Measurements from ENCODE around the gene CAMKK2. TPM values are rescaled to one million over a fixed set of nuclear protein-coding genes. Genes with fewer than 3 reads are reported as not detected.

CAMKK2 gene
- total and polyA plus RNA-seq, 8 donors: 36.4 to 47.8 (median 44.4) TPM

DNA sequence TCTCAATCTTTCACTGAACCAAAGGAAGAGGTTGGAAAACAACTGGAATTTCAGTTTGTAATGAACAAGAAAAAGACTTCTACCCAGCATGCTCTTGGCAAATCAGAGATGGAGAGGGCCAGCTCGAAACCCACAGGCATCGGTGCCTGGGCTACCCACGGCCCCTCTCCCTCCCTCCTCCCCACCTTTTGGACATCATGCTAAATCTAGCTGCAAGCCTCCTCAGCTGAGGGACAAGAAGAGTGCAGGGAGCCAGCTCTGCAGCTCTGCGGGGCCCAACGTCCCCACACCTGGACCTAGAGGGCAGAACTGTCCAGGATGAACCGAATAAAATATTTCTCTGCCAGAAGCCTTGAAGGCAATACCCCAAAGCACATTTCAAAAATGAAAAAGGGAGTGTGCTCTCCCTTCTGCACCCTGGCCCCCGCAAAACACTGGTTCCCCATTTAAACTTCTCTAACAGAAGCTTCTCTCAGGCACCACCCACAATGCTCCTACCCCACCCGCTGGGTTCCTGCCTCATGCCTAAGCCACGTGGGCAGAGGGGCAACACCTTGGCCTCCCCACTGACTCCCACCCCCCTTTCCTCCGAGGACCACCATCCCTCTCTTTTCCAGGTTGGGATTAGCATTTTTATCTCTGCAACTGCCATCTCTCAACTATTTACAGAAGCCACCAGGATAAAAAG is 8.2 kb downstream of the CAMKK2 start:
- DNase-seq (no peak), ATAC-seq (peak; percentile 37)
- intact Hi-C loops (cut with DNase I): no loop called here
- peaks cover 0 to 30% of the 10 kb centered on the region in 2 donors for H3K36me3 ChIP-seq
- peaks cover 6 to 85% of the 10 kb centered on the region in 2 donors for H3K4me1 ChIP-seq
- peak overlapping the region in 1 of 2 donors; percentile 69 for H3K27ac ChIP-seq
- no peaks in the 10 kb centered on the region for H3K9me3 ChIP-seq
- no peaks in the 10 kb centered on the region for H3K27me3 ChIP-seq
- TF ChIP-seq, protein P1, sequence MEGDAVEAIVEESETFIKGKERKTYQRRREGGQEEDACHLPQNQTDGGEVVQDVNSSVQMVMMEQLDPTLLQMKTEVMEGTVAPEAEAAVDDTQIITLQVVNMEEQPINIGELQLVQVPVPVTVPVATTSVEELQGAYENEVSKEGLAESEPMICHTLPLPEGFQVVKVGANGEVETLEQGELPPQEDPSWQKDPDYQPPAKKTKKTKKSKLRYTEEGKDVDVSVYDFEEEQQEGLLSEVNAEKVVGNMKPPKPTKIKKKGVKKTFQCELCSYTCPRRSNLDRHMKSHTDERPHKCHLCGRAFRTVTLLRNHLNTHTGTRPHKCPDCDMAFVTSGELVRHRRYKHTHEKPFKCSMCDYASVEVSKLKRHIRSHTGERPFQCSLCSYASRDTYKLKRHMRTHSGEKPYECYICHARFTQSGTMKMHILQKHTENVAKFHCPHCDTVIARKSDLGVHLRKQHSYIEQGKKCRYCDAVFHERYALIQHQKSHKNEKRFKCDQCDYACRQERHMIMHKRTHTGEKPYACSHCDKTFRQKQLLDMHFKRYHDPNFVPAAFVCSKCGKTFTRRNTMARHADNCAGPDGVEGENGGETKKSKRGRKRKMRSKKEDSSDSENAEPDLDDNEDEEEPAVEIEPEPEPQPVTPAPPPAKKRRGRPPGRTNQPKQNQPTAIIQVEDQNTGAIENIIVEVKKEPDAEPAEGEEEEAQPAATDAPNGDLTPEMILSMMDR (IDR thresholded peaks at IDR 0.05): no peak
- no peak overlapping the region for H3K4me3 ChIP-seq

DNA sequence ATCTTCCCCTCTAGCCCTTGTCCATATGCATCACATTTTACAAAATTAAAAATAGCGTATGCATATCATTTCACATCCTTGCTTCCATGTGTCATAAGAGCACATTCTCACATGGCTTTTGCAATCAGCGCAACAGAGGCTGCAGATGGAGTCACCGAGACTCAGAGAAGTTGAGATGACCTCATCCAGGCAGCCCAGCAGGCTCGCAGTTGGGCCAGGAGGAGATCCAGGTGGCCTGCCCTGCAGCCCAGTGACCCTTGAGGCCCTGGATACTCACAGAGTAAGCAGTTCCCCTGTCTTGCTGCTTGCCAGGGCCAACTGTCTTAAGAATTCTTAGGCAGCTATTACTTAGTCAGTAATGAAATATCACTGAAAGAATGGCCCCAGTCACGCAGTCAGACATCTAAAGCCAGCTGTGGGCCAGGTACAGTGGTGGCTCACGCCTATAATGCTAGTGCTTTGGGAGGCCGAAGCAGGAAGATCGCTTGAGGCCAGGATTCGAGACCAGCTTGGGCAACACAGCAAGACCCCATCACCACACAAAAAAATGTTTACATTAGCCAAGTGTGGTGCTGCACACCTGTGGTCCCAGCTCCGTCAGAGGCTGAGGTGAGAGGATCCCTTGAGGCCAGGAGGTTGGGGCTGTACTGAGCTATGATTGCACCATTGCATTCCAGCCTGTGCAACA is 9.1 kb downstream of the CAMKK2 start:
- no peak overlapping the region for H3K4me3 ChIP-seq
- no peaks in the 10 kb centered on the region for H3K9me3 ChIP-seq
- TF ChIP-seq, protein P1 (IDR thresholded peaks at IDR 0.05): no peak
- intact Hi-C loops (cut with DNase I): no loop called here
- peaks cover 6 to 80% of the 10 kb centered on the region in 2 donors for H3K4me1 ChIP-seq
- peak overlapping the region in 1 of 2 donors; percentile 69 for H3K27ac ChIP-seq
- no peak for DNase-seq
- no peaks in the 10 kb centered on the region for H3K27me3 ChIP-seq
- H3K36me3 ChIP-seq: peaks cover 0 to 39% of the 10 kb centered on the region in 2 donors
- no peak for ATAC-seq

DNA sequence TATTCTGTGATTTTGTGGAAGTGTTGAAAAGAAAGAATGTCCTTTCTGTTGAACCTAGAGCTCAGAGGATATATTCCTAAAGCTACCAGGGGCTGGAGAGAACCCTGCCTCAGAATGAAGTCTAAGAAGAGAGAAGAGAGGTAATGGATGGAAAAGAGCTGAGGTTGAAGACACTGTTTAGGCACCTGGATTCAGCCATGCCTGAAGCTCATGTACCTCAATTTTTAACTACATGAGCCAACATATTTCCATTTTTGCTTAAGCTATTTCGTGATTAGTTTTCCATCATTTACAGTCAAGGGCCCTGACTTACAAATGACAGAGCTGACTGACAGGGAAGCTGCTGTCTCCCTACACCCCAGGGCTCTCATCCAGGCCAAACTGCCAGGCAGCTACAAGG is 10.7 kb downstream of the CAMKK2 start:
- Histone ChIP-seq H3K4me1 (peaks cover 6 to 65% of the 10 kb centered on the region in 2 donors), H3K27me3 (no peaks in the 10 kb centered on the region), H3K4me3 (no peak overlapping the region), H3K36me3 (peaks cover 0 to 39% of the 10 kb centered on the region in 2 donors), H3K27ac (peak overlapping the region in 1 of 2 donors; percentile 69), H3K9me3 (no peaks in the 10 kb centered on the region)
- TF ChIP-seq, protein P1 (IDR thresholded peaks at IDR 0.05): no peak
- intact Hi-C loops (cut with DNase I): no loop called here
- ATAC-seq: no peak
- no peak for DNase-seq

DNA sequence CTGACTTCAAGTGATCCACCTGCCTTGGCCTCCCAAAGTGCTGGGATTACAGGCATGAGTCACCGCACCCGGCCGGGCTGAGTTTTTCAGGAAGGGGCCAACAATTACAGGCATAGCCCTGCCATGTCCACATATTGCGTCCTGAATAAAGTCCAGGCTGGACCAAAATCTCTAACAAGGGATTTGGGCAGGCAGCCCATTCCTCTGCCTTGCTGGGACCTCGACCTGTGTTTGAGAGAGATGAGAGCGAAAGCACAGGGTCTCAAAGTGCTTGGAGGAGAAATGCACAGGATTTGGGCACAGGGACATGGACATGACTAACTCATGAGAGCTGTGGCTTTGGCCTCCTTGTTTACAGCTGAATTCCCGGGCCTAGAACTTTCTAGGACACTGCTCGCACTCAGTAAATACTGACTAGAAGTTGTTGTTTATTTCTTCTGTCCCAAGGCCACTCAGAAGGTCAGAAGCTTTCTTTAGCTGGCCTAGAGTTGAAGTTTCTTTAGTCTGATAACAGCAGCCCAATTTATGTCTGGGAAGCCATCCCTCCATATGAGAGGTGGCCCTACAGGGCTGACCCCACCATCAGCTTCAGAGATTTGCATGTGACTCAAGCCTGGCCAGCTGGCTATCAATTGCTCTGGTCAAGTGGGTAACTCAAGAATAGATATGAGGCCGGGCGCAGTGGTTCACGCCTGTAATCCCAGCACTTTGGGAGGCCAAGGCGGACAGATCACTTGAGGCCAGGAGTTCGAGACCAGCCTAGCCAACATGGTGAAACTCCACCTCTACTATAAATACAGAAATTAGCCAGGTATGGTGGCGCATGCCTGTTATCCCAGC is 11.7 kb downstream of the CAMKK2 start:
- peaks cover 6 to 57% of the 10 kb centered on the region in 2 donors for H3K4me1 ChIP-seq
- ATAC-seq (peak; percentile 36), DNase-seq (no peak)
- H3K27ac ChIP-seq: peak overlapping the region in 1 of 2 donors; percentile 55
- TF ChIP-seq, protein P1 (IDR thresholded peaks at IDR 0.05): no peak
- peaks cover 0 to 36% of the 10 kb centered on the region in 2 donors for H3K36me3 ChIP-seq
- intact Hi-C loops (cut with DNase I): no loop called here
- no peak overlapping the region for H3K4me3 ChIP-seq
- no peaks in the 10 kb centered on the region for H3K9me3 ChIP-seq
- H3K27me3 ChIP-seq: no peaks in the 10 kb centered on the region

All from left lung (tissue), 10 donors.